ENCODE data around the gene ST3GAL5. TPM values are rescaled to one million over a fixed set of nuclear protein-coding genes. Genes with fewer than 3 reads are reported as not detected.

ST3GAL5 gene
- total RNA-seq, 4 donors from 2014 or later: 38.6 to 56.4 (median 47.8) TPM

GRCh38 chr2:85888020-85888683 lies 638 bp downstream of the ST3GAL5 start:
- no peak for TF ChIP-seq CTCF (IDR thresholded peaks at IDR 0.05; ENCODE audit: low read depth)

- TF ChIP-seq CTCF (IDR thresholded peaks at IDR 0.05; ENCODE audit: low read depth): no peak
These were observed 1.2 kb downstream of the ST3GAL5 start for GRCh38 chr2:85887566-85888019.

GRCh38 chr2:85886590-85886989 lies 2.2 kb downstream of the ST3GAL5 start:
- TF ChIP-seq CTCF (IDR thresholded peaks at IDR 0.05; ENCODE audit: low read depth): no peak

- no peak for TF ChIP-seq CTCF (IDR thresholded peaks at IDR 0.05; ENCODE audit: low read depth)
These were observed 2.6 kb downstream of the ST3GAL5 start for GRCh38 chr2:85886141-85886540.

- no peak for TF ChIP-seq CTCF (IDR thresholded peaks at IDR 0.05; ENCODE audit: low read depth)
These were observed 9.9 kb downstream of the ST3GAL5 start for GRCh38 chr2:85878719-85879370.

GRCh38 chr2:85875350-85876050 lies 13.3 kb downstream of the ST3GAL5 start:
- no peak for TF ChIP-seq CTCF (IDR thresholded peaks at IDR 0.05; ENCODE audit: low read depth)

GRCh38 chr2:85873679-85874078 lies 15.1 kb downstream of the ST3GAL5 start:
- no peak for TF ChIP-seq CTCF (IDR thresholded peaks at IDR 0.05; ENCODE audit: low read depth)
